GM12864 (cell line): Measurements from ENCODE around the gene POLR3A.

Experiments used
- DNase-seq: peaks from one replicate; pipeline ENCODE4 v3.0.0-alpha.2; 2011; ENCODE audit warnings: low read depth
- H3K4me3 ChIP-seq: 2 replicates; pipeline ENCODE4 v1.5.1; 2011; ENCODE audit warnings: mild to moderate bottlenecking, low read depth, low read length, control low read depth
- CTCF ChIP-seq: IDR thresholded peaks from 2 replicates; pipeline ENCODE4 v1.5.1; 2011; ENCODE audit warnings: low read depth, mild to moderate bottlenecking, moderate library complexity, low read length, control low read depth, inconsistent platforms; ENCODE audit errors: missing control alignments

POLR3A gene

GRCh38 chr10:78035025-78035424, 5.7 kb upstream of the POLR3A start:
- DNase-seq: no peak
- H3K4me3 ChIP-seq: peak overlapping the region; percentile 96
- TF ChIP-seq CTCF: no peak

GRCh38 chr10:78033637-78034470, 4.5 kb upstream of the POLR3A start, which contains the start of gene RPS24:
Gene RPS24, plus strand, starts transcription at chr10:78033863. Its CDS starts 39 bp downstream, at chr10:78033902.
- DNase-seq: peak; percentile 95
- no peak for TF ChIP-seq CTCF
- peak within 1 kb of the TSS; percentile 96 for H3K4me3 ChIP-seq

- TF ChIP-seq CTCF: no peak
- DNase-seq: no peak
- H3K4me3 ChIP-seq: peak overlapping the region; percentile 96
These were observed 4.0 kb upstream of the POLR3A start for GRCh38 chr10:78033387-78033636.

GRCh38 chr10:78028438-78029268, 662 bp downstream of the POLR3A start:
- TF ChIP-seq CTCF: no peak
- peak overlapping the region; percentile 95 for H3K4me3 ChIP-seq
- no peak for DNase-seq

- TF ChIP-seq CTCF: no peak
- no peak overlapping the region for H3K4me3 ChIP-seq
- no peak for DNase-seq
These were observed 3.5 kb downstream of the POLR3A start for GRCh38 chr10:78025685-78026364.

- no peak overlapping the region for H3K4me3 ChIP-seq
- no peak for TF ChIP-seq CTCF
These were observed 5.6 kb downstream of the POLR3A start for GRCh38 chr10:78023741-78024140.

More at GRCh38 chr10:78023741-78024140, 5.6 kb downstream of the POLR3A start:
- DNase-seq: no peak
